ENCODE data around the gene ANO1.

DNA sequence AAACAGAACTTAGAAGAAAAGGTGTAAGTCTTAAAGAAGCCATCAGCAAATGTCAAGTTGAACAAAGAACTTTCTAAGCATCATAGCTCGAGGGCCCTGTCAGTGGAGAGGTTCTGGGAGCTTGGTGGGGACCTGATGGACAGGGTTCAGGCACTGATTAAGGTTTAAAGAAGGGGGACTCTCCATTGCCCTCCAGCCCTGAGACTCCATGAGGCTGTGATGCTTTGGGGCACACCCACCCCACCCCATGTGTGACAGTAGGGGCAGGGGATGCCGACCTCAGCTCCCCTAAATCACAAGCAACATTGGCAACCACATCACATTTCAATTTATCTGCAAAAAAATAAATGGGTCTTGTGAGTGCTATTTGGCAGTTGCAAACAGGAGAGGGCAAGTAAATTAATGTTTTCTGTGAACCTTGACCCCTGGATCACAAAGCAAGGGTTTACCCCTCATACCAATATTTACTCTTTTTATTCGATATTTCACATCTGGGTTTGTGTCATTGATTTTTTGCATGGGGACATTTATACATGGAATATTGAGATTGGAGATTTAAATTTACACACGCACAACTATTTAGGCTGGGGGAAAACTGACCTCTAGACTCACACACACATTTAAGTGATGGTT is 37.1 kb upstream of the ANO1 start:
- TF ChIP-seq ZFP30 (CRISPR knock-in tag; IDR thresholded peaks at IDR 0.05) (no peak), ZFP3 (CRISPR knock-in tag; IDR thresholded peaks at IDR 0.05) (no peak), CSDC2 (CRISPR knock-in tag; IDR thresholded peaks at IDR 0.05) (no peak), CREB5 (CRISPR knock-in tag; IDR thresholded peaks at IDR 0.05; ENCODE audit: low read depth) (no peak), SNAI2 (CRISPR knock-in tag; IDR thresholded peaks at IDR 0.05) (no peak), ZNF70 (CRISPR knock-in tag; IDR thresholded peaks at IDR 0.05) (no peak), ZNF565 (CRISPR knock-in tag; conservative IDR thresholded peaks at IDR 0.05; ENCODE audit: low read depth) (no peak), ZC3H10 (CRISPR knock-in tag; IDR thresholded peaks at IDR 0.05) (no peak), RARB (CRISPR knock-in tag; IDR thresholded peaks at IDR 0.05) (no peak), BACH2 (CRISPR knock-in tag; IDR thresholded peaks at IDR 0.05; ENCODE audit: borderline replicate concordance) (no peak), OSR1 (CRISPR knock-in tag; IDR thresholded peaks at IDR 0.05) (no peak), TOX (CRISPR knock-in tag; IDR thresholded peaks at IDR 0.05; ENCODE audit: borderline replicate concordance) (no peak)
- TF ChIP-seq, protein P1, sequence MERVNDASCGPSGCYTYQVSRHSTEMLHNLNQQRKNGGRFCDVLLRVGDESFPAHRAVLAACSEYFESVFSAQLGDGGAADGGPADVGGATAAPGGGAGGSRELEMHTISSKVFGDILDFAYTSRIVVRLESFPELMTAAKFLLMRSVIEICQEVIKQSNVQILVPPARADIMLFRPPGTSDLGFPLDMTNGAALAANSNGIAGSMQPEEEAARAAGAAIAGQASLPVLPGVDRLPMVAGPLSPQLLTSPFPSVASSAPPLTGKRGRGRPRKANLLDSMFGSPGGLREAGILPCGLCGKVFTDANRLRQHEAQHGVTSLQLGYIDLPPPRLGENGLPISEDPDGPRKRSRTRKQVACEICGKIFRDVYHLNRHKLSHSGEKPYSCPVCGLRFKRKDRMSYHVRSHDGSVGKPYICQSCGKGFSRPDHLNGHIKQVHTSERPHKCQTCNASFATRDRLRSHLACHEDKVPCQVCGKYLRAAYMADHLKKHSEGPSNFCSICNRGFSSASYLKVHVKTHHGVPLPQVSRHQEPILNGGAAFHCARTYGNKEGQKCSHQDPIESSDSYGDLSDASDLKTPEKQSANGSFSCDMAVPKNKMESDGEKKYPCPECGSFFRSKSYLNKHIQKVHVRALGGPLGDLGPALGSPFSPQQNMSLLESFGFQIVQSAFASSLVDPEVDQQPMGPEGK (CRISPR knock-in tag; IDR thresholded peaks at IDR 0.05; ENCODE audit: borderline replicate concordance): no peak

All from SK-N-SH treated with all-trans-retinoic acid at 6 μM for 48 hours (cell line).